Parathyroid adenoma (tissue), 2 donors: ENCODE results near the gene GPAT3.

ENCODE experiments used
- H2AFZ ChIP-seq: fragments of 300-600 bp; sonication (generic); one replicate; pipeline ENCODE4 v1.7.0; 2017; ENCODE audit warnings: antibody characterized with exemption, mild to moderate bottlenecking
- H3K27ac ChIP-seq: fragments of 300-600 bp; sonication (generic); one replicate; pipeline ENCODE4 v1.7.0; 2017
- H3K27me3 ChIP-seq: fragments of 300-600 bp; sonication (generic); one replicate; pipeline ENCODE4 v1.7.0; 2017; ENCODE audit warnings: low read length; ENCODE audit not compliant: control insufficient read depth, insufficient read depth
- H3K36me3 ChIP-seq: fragments of 300-600 bp; sonication (generic); one replicate; pipeline ENCODE4 v1.7.0; 2017; ENCODE audit warnings: low read length; ENCODE audit not compliant: control insufficient read depth, insufficient read depth
- H3K4me1 ChIP-seq: fragments of 300-600 bp; sonication (generic); one replicate; pipeline ENCODE4 v1.7.0; 2017; ENCODE audit warnings: control low read depth
- H3K4me2 ChIP-seq: fragments of 300-600 bp; sonication (generic); one replicate; pipeline ENCODE4 v1.7.0; 2017; ENCODE audit warnings: low read length
- H3K4me3 ChIP-seq: fragments of 300-600 bp; sonication (generic); one replicate; pipeline ENCODE4 v1.7.0; 2017; ENCODE audit warnings: low read depth, low read length
- H3K79me2 ChIP-seq: fragments of 300-600 bp; sonication (generic); one replicate; pipeline ENCODE4 v1.7.0; 2017; ENCODE audit warnings: control low read depth
- H3K9ac ChIP-seq: fragments of 300-600 bp; sonication (generic); one replicate; pipeline ENCODE4 v1.7.0; 2017; ENCODE audit warnings: mild to moderate bottlenecking
- H3K9me3 ChIP-seq: fragments of 300-600 bp; sonication (generic); one replicate; pipeline ENCODE4 v1.7.0; 2017; ENCODE audit warnings: low read length; ENCODE audit not compliant: control insufficient read depth
- TF ChIP-seq, protein P1 (sequence below): fragments of 300-600 bp; sonication (generic); IDR thresholded peaks from one replicate; pipeline ENCODE4 v1.7.0; 2017; ENCODE audit warnings: antibody characterized with exemption, mild to moderate bottlenecking
- donor health status: primary hyperparathyroidism.

Gene GPAT3

DNA sequence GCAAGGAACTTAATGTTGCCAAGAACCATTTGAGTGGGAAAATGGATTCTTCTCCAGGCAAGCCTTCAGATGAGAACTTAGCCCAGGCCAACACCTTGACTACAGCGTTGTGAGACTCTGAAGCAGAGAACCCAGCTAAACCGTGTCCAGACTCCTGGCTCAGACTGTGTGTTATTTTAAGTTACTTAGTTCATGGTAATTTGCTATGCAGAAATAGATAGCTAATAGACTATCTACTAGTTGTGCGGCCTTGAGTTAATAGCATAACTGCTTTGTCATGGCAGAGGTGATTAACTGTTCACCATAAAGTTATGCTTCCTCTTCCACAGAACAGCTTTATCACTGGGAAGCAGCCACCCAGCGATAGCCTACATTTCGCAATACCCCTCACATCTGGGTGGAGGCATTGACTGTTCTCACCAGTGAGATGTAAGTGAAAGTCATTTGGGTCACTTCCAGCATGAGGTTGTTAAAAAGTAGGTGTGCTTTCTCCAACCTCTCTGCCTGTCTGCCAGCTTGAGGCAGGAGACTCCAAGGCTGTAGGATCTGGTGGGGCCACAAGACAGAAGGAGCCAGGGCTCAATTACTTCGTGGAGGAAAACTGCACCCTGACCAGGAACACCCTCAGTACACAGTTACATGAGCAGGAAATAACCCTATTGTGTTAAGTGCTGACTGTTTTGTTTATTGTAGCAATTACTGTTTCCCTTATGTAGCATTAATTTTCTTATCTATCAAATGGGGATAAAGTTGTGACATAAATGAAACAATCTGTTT lies 94.2 kb downstream of the GPAT3 start:
- Histone ChIP-seq H3K79me2 (no peaks in the 10 kb centered on the region), H2AFZ (peak overlapping the region; percentile 38), H3K9me3 (no peaks in the 10 kb centered on the region), H3K27ac (no peak overlapping the region), H3K4me1 (no peaks in the 10 kb centered on the region), H3K36me3 (no peaks in the 10 kb centered on the region), H3K9ac (no peak overlapping the region), H3K4me3 (no peak overlapping the region), H3K27me3 (no peaks in the 10 kb centered on the region), H3K4me2 (peak overlapping the region; percentile 28)
- TF ChIP-seq, protein P1, sequence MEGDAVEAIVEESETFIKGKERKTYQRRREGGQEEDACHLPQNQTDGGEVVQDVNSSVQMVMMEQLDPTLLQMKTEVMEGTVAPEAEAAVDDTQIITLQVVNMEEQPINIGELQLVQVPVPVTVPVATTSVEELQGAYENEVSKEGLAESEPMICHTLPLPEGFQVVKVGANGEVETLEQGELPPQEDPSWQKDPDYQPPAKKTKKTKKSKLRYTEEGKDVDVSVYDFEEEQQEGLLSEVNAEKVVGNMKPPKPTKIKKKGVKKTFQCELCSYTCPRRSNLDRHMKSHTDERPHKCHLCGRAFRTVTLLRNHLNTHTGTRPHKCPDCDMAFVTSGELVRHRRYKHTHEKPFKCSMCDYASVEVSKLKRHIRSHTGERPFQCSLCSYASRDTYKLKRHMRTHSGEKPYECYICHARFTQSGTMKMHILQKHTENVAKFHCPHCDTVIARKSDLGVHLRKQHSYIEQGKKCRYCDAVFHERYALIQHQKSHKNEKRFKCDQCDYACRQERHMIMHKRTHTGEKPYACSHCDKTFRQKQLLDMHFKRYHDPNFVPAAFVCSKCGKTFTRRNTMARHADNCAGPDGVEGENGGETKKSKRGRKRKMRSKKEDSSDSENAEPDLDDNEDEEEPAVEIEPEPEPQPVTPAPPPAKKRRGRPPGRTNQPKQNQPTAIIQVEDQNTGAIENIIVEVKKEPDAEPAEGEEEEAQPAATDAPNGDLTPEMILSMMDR: no peak

DNA sequence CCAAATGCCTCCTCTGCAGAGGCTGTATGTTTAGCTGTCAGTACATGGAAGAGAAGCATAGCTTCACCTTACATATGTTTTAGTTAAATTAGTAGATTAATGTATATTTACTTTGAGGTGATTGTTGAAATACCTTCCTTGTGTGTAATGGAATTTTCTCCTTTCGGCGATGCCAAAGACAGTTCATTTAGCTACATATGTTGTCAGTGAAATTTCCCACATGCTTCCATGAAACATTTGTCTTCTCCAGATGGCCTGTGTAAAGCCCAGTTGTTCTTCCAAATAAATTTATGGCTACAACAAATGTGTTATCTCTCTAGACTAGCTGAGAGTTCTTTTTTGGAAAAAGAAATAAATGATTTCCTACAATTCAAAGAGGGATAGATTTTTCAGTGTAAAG lies 95.2 kb downstream of the GPAT3 start:
- Histone ChIP-seq H3K36me3 (no peaks in the 10 kb centered on the region), H3K4me2 (no peak overlapping the region), H2AFZ (no peak overlapping the region), H3K9ac (no peak overlapping the region), H3K27me3 (no peaks in the 10 kb centered on the region), H3K4me1 (no peaks in the 10 kb centered on the region), H3K79me2 (no peaks in the 10 kb centered on the region), H3K9me3 (no peaks in the 10 kb centered on the region), H3K4me3 (no peak overlapping the region), H3K27ac (no peak overlapping the region)
- TF ChIP-seq, protein P1: no peak

DNA sequence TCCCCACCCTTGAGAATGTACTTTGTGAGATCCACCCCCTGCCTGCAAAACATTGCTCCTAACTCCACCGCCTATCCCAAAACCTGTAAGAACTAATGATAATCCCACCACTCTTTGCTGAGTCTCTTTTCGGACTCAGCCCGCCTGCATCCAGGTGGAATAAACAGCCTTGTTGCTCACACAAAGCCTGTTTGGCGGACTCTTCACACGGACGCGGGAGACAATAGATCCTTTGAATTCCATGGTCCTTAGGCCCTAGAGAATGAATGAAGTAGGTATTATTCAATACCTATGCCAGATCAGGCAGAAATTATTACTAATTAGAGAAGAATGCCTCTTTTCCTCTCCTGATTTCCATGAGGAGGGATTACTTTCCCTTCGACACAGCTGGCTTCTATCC lies 101.0 kb downstream of the GPAT3 start:
- Histone ChIP-seq H3K9ac (no peak overlapping the region), H3K79me2 (no peaks in the 10 kb centered on the region), H3K27me3 (no peaks in the 10 kb centered on the region), H3K27ac (no peak overlapping the region), H3K36me3 (no peaks in the 10 kb centered on the region), H3K4me3 (no peak overlapping the region), H2AFZ (no peak overlapping the region), H3K4me2 (no peak overlapping the region), H3K4me1 (no peaks in the 10 kb centered on the region), H3K9me3 (no peaks in the 10 kb centered on the region)
- TF ChIP-seq, protein P1: no peak

DNA sequence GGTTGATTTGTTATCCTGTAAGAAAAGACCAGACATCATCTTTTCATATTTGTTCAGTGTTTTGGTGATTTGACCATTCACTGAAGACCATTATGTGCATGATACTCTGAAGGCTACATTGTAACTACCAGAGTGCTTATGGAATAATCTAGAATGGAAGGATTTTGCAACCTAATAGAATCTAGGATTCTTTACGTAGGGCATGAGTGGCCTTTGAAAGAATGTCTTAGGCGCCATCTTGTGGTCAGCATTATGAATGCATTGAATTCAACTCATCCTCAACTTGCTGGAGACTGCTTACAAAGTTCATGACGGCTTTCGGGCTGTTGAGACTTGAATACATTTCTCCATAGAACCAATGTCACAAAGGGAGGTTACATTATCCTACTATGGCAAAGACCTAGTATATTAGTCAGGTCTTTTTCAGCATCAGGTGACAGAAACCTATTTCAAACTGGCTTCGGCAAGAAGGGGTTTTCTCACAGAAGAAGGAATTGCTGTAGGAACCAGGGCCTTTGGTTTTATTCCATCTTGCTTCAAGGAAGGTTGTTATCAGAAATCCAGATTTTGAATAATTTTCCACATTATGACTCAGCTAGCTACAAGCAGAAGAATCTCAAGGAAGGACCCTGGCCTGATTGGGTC lies 104.1 kb downstream of the GPAT3 start:
- TF ChIP-seq, protein P1: peak; percentile 69
- Histone ChIP-seq H2AFZ (no peak overlapping the region), H3K79me2 (no peaks in the 10 kb centered on the region), H3K4me2 (no peak overlapping the region), H3K4me1 (no peaks in the 10 kb centered on the region), H3K27ac (no peak overlapping the region), H3K9ac (no peak overlapping the region), H3K36me3 (no peaks in the 10 kb centered on the region), H3K27me3 (no peaks in the 10 kb centered on the region), H3K4me3 (no peak overlapping the region), H3K9me3 (no peaks in the 10 kb centered on the region)
